Suprapubic skin (tissue), 4 donors: ENCODE measurements around the gene BMERB1.

Source experiments
- CTCF ChIP-seq, 2 donors: fragments of 200-600 bp in 1 of 2; fragments of 450-650 bp in 1 of 2; sonication (generic) in 1 of 2; IDR thresholded peaks; one replicate each; pipeline ENCODE4 v1.5.1; 2016 to 2019; ENCODE audit warnings: antibody characterized with exemption in 2 of 2, mild to moderate bottlenecking in 1 of 2, moderate library complexity in 1 of 2
- EP300 ChIP-seq: sonication (generic); formaldehyde crosslinking; IDR thresholded peaks from one replicate; pipeline ENCODE4 v1.6.1; 2017; ENCODE audit warnings: antibody characterized with exemption
- POLR2AphosphoS5 ChIP-seq, 3 donors: sonication (generic); formaldehyde crosslinking; IDR thresholded peaks; one replicate each; pipeline ENCODE4 v1.6.1; 2017; ENCODE audit warnings: antibody characterized with exemption in 3 of 3

- TF ChIP-seq CTCF (IDR thresholded peaks at IDR 0.05) (no peak), POLR2AphosphoS5 (IDR thresholded peaks at IDR 0.05) (no peak), EP300 (no peak)
Measured at GRCh38 chr16:15604460-15605440, 170.4 kb downstream of the BMERB1 start.
